Gastroesophageal sphincter (tissue), 4 donors: ENCODE results near the gene POTEG. TPM values are rescaled to one million over a fixed set of nuclear protein-coding genes. Genes with fewer than 3 reads are reported as not detected.
"Not testable (repeated sequence)": the region's sequence is repeated elsewhere in the genome, so short reads cannot be mapped to it uniquely, and the experiment has no call there.

Experiments used
- ATAC-seq: fragments of 150-250 bp; one replicate; pipeline ENCODE4 v1.9.1; 2016; ENCODE audit warnings: mild to moderate bottlenecking, moderate library complexity
- H3K27ac ChIP-seq, 4 donors: fragments of 200-600 bp; sonication (generic) in 3 of 4; 1 replicate in 3 of 4; 2 replicates in 1 of 4; pipeline ENCODE4 v1.5.1; 2016 to 2019
- H3K27me3 ChIP-seq: fragments of 200-600 bp; sonication (generic); one replicate; pipeline ENCODE4 v1.5.1; 2019
- H3K36me3 ChIP-seq, 2 donors: fragments of 200-600 bp; sonication (generic); one replicate each; pipeline ENCODE4 v1.5.1; 2019; ENCODE audit warnings: control low read depth in 1 of 2
- H3K4me1 ChIP-seq, 3 donors: fragments of 200-600 bp; sonication (generic); 1 replicate in 2 of 3; 2 replicates in 1 of 3; pipeline ENCODE4 v1.5.1; 2016 to 2019; ENCODE audit warnings: control low read depth in 2 of 3
- H3K4me3 ChIP-seq, 2 donors: fragments of 200-600 bp; sonication (generic); one replicate each; pipeline ENCODE4 v1.5.1; 2019; ENCODE audit warnings: mild to moderate bottlenecking in 1 of 2, moderate library complexity in 1 of 2
- H3K9me3 ChIP-seq, 3 donors: fragments of 200-600 bp; sonication (generic); one replicate each; pipeline ENCODE4 v1.5.1; 2017 to 2019; ENCODE audit warnings: control low read depth in 2 of 3
- WGBS, 2 donors: methylation state at CpG; one replicate each; pipeline ENCODE4 v1.1.5; 2018; ENCODE audit warnings: low coverage in 1 of 2; 5-methylcytosine and 5-hydroxymethylcytosine counted together
- total RNA-seq, 4 donors: library from RNA; depleted of rRNA; stranded (reverse); fragments of >200 nt; gene quantifications; one replicate each; pipeline ENCODE4 v1.1.0, GENCODE V29; 2016

Gene POTEG
- not detected for total RNA-seq

- H3K4me3 ChIP-seq, H3K4me1 ChIP-seq, H3K9me3 ChIP-seq, H3K27ac ChIP-seq, H3K27me3 ChIP-seq, ATAC-seq, H3K36me3 ChIP-seq: not testable (repeated sequence)
- WGBS, 2 donors, result no CpG with 5 or more reads among the region's 12 CpGs
These were observed at the start of gene POTEG for GRCh38 chr14:19434241-19434640. POTEG (minus strand) TSS chr14:19434341; CDS start chr14:19434289, 52 bp downstream.

- not testable (repeated sequence) for H3K36me3 ChIP-seq, ATAC-seq, H3K27me3 ChIP-seq, H3K4me1 ChIP-seq, H3K4me3 ChIP-seq, H3K9me3 ChIP-seq, H3K27ac ChIP-seq
- 80% methylated on average over 3 of the region's 16 CpGs; no CpG with 5 or more reads in 1 of the 2 donors for WGBS, 2 donors
These were observed 48.0 kb upstream of the POTEG start for GRCh38 chr14:19482093-19482492.

GRCh38 chr14:19481421-19481820, 47.3 kb upstream of the POTEG start:
- ATAC-seq, H3K4me3 ChIP-seq, H3K36me3 ChIP-seq, H3K4me1 ChIP-seq, H3K9me3 ChIP-seq, H3K27ac ChIP-seq, H3K27me3 ChIP-seq: not testable (repeated sequence)
- WGBS, 2 donors, result no CpG with 5 or more reads among the region's 16 CpGs

- H3K27me3 ChIP-seq, H3K4me1 ChIP-seq, H3K9me3 ChIP-seq, H3K36me3 ChIP-seq, H3K27ac ChIP-seq, H3K4me3 ChIP-seq: not testable (repeated sequence)
- peak; percentile 36 for ATAC-seq
- no CpG with 5 or more reads among the region's 5 CpGs for WGBS, 2 donors
These were observed 46.4 kb upstream of the POTEG start for GRCh38 chr14:19480491-19480890.

- H3K27me3 ChIP-seq, H3K27ac ChIP-seq, H3K9me3 ChIP-seq, ATAC-seq, H3K4me3 ChIP-seq, H3K4me1 ChIP-seq, H3K36me3 ChIP-seq: not testable (repeated sequence)
- 46 to 72% methylated on average over 3 to 5 of the region's 6 CpGs for WGBS, 2 donors
These were observed 11.6 kb upstream of the POTEG start for GRCh38 chr14:19445761-19446160.

- H3K4me1 ChIP-seq, H3K27ac ChIP-seq, ATAC-seq, H3K9me3 ChIP-seq, H3K27me3 ChIP-seq, H3K36me3 ChIP-seq, H3K4me3 ChIP-seq: not testable (repeated sequence)
- 52% methylated on average over 2 of the region's 3 CpGs; no CpG with 5 or more reads in 1 of the 2 donors for WGBS, 2 donors
These were observed 5.7 kb upstream of the POTEG start for GRCh38 chr14:19439826-19440225.

GRCh38 chr14:19439219-19439618, 5.1 kb upstream of the POTEG start:
- H3K36me3 ChIP-seq, H3K27ac ChIP-seq, H3K4me1 ChIP-seq, H3K4me3 ChIP-seq, H3K9me3 ChIP-seq, ATAC-seq, H3K27me3 ChIP-seq: not testable (repeated sequence)
- WGBS, 2 donors, result no CpG with 5 or more reads among the region's 5 CpGs

- H3K9me3 ChIP-seq, H3K36me3 ChIP-seq, H3K4me3 ChIP-seq, H3K27ac ChIP-seq, H3K4me1 ChIP-seq, H3K27me3 ChIP-seq: not testable (repeated sequence)
- no CpG with 5 or more reads among the region's 1 CpG for WGBS, 2 donors
- peak; percentile 25 for ATAC-seq
These were observed 2.9 kb upstream of the POTEG start for GRCh38 chr14:19437126-19437443.

GRCh38 chr14:19436311-19437125, 2.4 kb upstream of the POTEG start:
- H3K4me1 ChIP-seq, H3K4me3 ChIP-seq, H3K27ac ChIP-seq, H3K9me3 ChIP-seq, H3K27me3 ChIP-seq, H3K36me3 ChIP-seq: not testable (repeated sequence)
- ATAC-seq, result peak; percentile 34
- WGBS, 2 donors, result 0% methylated on average over 1 of the region's 8 CpGs; no CpG with 5 or more reads in 1 of the 2 donors

GRCh38 chr14:19435852-19436251, 1.7 kb upstream of the POTEG start:
- not testable (repeated sequence) for H3K4me3 ChIP-seq, H3K27ac ChIP-seq, H3K4me1 ChIP-seq, ATAC-seq, H3K27me3 ChIP-seq, H3K36me3 ChIP-seq, H3K9me3 ChIP-seq
- WGBS, 2 donors, result no CpG with 5 or more reads among the region's 2 CpGs

GRCh38 chr14:19434891-19435290, 750 bp upstream of the POTEG start:
- no CpG with 5 or more reads among the region's 53 CpGs for WGBS, 2 donors

GRCh38 chr14:19433765-19434164, 376 bp downstream of the POTEG start:
- H3K27me3 ChIP-seq, H3K36me3 ChIP-seq, H3K4me3 ChIP-seq, H3K4me1 ChIP-seq, H3K27ac ChIP-seq, H3K9me3 ChIP-seq, ATAC-seq: not testable (repeated sequence)
- no CpG with 5 or more reads among the region's 16 CpGs for WGBS, 2 donors

More at GRCh38 chr14:19434891-19435290, 750 bp upstream of the POTEG start:
- ATAC-seq, H3K27me3 ChIP-seq, H3K9me3 ChIP-seq, H3K4me1 ChIP-seq, H3K27ac ChIP-seq, H3K4me3 ChIP-seq, H3K36me3 ChIP-seq: not testable (repeated sequence)

- WGBS, 2 donors, result 69 to 76% methylated on average over 3 to 4 of the region's 13 CpGs
- H3K4me1 ChIP-seq, H3K36me3 ChIP-seq, H3K9me3 ChIP-seq, ATAC-seq, H3K4me3 ChIP-seq, H3K27me3 ChIP-seq, H3K27ac ChIP-seq: not testable (repeated sequence)
These were observed 25.6 kb downstream of the POTEG start for GRCh38 chr14:19408519-19408918.

- WGBS, 2 donors, result no CpG with 5 or more reads among the region's 18 CpGs
- ATAC-seq, H3K27me3 ChIP-seq, H3K4me1 ChIP-seq, H3K36me3 ChIP-seq, H3K4me3 ChIP-seq, H3K9me3 ChIP-seq, H3K27ac ChIP-seq: not testable (repeated sequence)
These were observed 32.0 kb downstream of the POTEG start for GRCh38 chr14:19402097-19402496.
